SIG-M5 treated with dmso at 0.1 percent for 504 hours (cell line): ENCODE results near the gene FAM193A.
"Not testable (repeated sequence)": the region's sequence is repeated elsewhere in the genome, so short reads cannot be mapped to it uniquely, and the experiment has no call there.

Experiments used
- DNase-seq: peaks from one replicate; lab custom pipeline; 2025; ENCODE audit not compliant: unreplicated experiment; lab: John Stamatoyannopoulos, UW

Gene FAM193A

DNA sequence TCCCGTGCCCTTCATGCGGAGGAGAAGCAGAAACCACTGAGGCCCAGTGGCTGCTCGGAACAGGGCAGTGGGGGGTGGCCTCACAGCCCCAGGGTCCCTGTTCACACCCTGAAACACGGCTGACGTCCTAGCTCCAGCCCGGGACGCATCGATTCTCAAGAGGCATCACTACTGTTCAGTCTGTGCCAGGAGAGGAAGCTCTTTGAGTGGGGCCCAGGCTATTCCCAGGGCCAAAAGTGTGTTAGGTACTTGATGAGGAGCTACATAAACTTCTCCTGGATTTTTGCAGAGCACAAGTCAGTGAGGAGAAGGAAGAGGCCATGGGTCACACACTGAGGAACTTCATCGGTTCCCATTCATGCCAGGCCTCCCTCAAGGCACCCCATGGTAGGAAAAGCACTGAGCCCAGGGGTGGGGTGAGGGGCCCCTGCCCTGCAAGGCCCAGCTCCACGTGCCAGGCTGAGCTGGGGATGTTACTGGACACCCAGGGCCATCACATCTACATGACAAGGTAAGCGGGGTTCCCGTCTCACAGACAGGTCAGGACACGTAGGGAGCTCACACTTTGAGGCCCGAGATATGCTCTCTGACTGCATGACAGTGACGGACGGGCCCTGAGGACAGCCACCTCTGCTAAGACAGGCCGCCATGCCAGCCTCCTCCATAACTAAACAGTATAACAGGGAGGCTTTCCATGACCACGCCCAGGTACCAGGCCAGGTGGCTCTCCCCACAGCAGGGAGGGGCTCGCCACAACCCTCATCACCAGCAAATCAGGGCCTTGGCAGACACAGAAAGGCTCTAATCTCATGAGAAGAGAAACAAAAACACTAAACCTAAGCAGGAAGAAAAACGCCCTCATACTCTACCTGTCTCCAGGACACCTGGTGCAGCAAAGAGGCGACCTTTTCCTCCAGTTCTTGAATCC, 207.3 kb downstream of the FAM193A start:
- no peak for DNase-seq

DNA sequence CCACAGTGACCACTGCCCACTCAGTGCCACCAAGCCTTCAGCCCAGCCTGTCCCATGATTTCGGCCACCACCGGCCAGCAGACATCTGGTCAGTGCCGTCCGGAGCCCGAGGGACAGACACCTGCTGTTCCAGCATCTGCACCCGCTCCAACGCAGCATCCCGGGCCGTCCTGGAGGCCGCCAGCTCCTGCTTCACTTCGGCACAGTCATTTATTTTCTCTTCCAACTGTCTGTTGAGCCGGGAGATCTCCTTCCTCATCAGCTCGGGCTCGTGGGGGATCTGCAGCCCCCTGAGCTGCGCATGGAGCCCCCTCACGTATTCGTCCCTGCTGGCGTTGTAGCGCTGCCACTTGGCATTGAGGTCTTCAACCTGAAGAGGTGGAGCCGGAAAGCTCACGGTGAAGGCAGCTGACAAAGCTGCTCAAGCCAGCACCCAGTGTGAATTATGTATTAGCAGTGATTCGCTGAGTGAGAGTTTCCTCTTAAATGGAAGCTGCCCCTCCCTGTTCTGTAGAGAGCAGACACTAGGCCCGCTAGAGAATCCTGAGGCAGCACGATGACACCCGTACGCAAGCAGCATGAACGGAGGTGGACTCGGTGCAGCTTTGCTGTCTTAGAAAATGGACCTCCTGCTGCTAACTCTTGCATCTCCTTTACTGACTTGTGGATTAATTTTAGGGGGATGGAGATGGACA, 208.3 kb downstream of the FAM193A start:
- DNase-seq, result no peak

DNA sequence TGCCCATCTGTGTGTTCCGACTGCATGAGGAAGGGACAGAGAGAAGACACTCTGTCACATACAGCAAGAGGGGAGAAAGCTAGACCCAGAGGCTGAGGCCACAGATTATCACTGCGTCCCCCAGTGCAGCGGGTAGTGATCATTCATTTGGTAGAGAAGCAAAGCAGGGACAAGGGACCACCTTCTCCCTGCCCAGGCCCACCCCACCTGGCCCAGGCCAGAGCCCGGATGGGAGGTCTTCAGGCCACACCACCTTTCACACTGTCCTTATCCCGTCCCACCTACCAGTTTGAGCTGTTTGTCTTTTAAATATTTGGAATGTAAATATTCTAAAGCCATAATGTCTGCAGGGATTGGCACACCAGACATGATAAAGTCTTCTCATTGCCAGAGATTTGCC, 209.1 kb downstream of the FAM193A start:
- no peak for DNase-seq

DNA sequence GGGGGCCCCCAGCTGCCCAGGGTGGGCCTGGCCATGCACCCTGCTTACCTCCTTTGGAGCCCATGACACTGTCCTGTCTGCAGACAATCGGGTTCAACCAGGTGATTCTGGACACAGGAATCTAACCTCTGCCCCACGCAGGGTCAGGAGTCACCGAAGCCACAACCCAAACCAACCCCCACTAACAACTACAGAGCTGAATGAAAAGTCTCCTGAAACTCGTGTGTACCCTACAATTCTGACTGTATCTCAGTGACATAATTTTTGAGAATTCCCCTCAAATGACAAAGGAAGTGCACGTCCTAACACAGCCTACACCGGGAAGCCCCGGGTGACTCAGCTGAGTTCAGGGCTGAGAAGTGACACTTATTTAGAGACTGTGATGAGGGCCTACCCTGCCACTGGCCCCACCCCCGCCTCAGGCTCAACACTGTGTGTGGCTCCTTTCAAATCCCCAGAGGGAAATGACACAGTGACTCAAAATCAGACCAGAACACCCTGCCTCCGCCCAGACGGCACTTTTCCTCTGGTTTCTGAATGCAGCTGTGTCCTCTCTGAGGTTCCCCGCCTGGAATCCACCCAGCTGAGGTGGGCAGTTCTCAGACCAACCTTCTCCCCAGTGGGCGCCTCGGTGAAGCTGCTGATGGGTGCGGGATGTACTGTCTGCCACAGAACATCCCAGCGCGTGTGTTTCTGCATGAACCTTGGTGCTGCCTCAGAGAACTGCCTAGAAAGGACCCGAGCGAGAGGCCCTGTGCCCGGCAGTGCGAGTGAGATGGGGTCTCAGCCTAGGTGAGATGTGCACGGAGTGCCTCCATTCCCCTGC, 209.7 kb downstream of the FAM193A start:
- no peak for DNase-seq

DNA sequence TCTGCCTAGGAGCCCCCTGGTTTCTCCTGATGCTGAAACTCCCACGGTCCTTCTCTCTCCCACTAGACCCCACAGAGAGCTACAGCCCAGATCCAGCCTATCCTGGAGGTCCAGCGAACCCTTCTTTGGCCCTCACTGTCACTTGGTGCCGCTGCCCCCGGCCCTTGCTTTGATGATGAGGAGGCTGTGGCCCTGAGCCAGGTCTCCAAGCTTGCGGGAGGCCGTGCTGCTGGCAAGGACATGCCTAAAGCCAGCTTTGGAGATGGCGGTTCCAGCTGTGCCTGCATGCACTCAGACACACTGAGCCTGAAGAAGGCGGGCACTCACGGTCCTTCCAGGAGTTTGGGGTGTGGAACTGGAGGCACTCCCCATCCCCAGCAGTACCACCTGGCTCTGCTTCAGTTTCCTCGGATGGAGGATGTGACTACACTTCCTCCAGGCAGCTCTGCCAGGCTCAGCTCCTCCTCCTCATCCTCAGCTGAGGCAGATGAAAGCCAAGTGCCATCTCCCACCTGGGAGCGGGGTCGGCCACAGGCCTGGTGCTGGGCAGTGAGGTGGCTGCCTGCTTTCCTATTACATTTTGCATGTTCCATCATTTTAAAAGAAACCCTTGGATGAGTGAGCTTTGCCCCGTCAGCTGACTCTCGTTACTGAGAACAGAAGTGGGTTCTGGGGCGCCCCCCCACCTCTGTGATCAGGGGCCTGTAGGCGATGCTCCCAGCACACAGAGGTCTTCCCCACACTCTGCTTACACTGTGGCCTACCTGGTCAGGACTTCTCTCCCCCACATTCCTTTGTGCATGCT, 210.6 kb downstream of the FAM193A start:
- no peak for DNase-seq

DNA sequence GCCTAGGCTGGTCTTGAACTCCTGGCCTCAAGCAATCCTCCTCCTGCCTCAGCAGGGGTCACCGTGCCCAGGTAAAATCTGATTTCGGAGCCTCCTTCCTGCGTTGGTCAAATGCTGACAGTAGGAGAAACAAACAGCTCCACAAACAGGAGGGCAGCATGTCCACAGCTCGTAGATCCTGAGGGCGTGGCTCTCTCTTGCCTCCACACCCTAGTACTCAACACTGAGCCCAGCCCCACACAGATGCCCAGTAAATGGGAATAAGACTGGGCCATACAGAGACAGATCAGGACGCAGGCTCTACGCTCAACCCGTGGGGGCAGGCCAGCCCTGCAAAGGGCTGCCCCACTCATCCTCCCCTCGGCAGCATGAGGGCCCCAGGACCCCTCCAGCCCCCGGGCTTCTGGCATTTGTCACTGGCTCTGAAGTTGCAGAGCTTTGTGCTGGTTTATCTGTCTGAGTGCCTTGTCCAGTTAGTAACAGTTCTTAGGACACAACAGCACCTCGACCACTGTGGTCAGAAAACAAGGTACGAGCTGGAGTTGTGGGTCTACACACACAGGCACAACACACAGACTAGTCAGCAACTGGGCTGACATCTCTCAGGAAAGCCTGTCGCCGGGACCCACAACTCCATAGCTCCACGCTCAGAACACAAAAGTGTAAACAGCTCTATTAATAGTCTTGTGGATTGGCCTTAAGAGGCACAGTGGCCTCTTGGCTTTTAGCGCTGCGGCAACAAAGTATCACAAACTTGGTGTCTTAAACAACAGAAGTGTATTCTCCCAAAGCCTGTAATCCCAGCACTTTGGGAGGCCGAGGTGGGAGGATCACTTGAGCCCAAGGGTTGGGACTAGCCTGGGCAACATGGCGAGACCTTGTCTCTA, 214.5 kb downstream of the FAM193A start:
- DNase-seq, result no peak

DNA sequence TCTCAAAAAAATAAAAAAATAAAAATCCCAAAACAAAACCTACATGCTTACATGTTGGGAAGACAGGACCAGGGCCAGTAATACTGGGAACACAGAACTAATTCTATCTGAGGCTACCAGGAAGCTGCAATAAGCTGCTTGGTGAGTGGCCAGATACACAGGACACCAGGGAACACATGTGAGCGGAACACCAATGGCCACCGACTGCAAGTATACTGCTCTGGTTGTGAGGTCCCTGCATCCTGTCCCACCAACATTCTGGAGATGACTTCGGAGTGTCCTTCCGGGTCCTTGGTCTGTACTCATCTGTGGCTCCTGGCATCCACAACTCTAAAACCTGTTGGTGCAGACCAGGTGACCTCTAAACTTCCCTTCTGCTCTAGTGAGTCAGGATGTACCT, 217.0 kb downstream of the FAM193A start:
- DNase-seq, result no peak

DNA sequence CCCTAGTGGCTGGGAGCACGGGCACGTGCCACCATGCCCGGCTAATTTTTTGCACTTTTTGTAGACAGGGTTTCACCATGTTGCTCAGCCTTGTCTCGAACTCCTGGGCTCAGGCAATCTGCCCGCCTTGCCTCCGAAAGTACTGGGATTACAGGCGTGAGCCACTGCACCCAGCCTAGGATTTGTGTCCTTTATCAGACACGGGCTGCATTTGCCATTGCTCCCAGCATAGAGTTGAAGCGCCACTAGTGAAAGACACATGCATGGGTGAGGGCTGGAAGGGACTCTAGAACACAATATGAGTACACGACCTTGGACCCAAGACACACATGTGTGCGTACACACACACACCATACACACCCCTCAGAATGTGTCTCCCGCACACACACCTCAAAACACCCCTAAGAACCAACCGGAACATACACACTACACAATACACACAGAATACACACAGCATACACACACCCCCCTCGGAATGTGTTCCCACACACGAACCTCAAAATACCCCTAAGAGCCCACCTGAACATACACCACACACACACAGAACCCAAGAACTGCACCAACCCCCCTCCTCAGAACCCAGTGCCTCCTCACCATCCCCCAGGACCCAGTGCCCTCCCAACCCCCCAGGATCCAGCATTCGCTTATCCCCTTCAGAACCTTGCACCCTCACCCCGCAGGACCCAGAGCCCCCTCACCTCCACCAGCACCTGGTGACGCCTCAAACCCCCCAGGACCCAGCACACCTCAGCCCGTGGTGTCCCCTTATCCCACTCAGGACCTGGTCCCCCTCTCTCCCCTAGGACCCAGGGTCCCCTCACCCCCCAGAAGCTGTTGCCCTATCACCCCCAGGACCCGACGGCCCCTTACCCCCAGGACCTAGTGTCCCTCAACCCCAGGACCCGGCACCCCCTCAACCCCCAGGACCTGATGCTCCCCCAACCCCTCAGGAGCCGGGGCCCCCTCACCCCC, 218.7 kb downstream of the FAM193A start:
- no peak for DNase-seq

DNA sequence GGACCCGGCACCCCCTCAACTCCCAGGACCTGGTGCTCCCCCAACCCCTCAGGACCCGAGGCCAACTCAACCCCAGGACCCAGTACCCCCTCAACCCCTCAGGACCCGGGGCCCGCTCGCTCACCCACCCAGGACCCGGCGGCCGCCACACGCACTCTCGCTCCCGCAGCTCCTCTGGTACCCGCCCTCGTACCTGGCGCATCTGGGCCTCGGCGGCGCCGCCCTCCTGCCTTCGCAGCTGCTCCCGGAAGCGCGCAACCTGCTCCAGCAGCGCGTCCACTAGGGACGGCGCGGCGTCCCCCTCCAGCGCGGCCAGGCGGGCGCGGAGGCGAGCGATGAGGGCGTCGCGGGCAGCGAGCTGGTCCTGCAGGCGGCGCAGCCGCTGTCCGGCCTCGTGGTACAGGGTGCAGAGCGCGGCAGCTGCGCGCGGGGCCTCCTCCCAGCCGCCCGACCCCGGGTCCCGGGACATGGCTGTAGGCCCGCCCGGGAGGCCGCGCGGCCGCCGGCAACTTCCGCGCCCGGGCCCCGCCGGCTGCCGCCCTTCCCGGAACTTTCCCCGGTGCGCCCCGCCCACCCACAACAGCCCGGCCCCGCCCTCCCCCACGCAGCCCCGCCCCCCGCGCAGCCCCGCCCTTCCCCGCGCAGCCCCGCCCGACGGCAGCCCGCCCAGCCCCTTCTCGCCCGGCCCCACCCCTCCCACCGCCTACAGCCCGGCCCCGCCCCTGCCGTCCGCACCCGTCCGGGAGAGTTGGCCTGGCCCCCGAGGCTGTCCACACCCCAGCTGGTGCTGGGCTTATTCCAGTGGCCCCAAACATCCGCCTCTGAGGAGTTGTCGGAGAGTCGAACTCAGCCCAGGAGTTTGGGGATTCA, 219.6 kb downstream of the FAM193A start, which contains the start of gene TNIP2:
TSS of gene TNIP2 (minus strand) at position 516 of the 870 bp plus-strand sequence. CDS start at position 469, 47 bp downstream.
- peak; percentile 59 for DNase-seq

DNA sequence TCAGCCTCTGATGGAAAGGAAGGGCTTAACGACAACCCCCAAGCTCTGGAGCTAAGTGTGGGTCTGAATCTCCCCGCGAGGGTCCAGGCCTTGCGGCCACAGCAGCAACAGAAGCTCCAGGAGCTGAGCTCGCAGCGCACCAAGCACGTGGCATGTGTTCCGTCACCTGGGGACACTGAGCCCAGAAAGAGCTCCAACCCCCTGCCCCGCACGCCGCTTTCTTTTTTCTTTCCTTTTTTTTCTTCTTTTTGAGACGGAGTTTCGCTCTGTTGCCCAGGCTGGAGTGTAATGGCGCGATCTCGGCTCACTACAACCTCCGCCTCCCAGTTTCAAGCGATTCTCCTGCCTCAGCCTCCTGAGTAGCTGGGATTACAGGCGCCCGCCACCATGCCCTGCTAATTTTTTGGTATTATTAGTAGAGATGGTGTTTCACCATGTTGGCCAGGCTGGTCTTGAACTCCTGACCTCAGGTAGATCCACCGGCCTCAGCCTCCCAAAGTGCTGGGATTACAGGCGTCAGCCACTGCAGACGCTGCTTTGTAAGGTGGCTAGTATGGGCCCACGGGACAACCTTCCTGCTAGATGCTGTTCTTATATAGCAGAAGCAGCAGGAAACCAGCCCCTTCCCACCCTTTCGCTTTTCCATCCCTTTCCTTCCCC, 220.4 kb downstream of the FAM193A start:
- DNase-seq, result no peak

DNA sequence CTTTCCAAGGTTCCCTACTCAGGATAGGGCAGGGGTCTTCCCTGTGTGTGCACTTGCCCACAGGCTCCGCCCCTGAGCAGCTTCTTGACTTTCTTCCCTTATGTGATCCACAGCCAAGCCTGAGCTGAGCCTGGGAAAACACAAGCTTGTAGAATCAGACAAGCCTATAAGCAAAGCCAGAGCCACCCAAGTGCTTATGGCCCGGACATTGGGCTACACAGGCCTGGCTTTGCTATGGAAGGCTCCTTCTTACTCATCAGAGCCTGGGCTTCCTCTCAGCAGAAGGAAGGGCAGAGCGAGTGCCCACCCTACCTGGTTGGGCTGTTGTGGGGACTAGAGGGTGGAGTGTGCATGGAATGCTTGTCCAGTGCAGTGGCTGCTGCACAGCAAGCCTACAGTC, 221.0 kb downstream of the FAM193A start:
- no peak for DNase-seq

DNA sequence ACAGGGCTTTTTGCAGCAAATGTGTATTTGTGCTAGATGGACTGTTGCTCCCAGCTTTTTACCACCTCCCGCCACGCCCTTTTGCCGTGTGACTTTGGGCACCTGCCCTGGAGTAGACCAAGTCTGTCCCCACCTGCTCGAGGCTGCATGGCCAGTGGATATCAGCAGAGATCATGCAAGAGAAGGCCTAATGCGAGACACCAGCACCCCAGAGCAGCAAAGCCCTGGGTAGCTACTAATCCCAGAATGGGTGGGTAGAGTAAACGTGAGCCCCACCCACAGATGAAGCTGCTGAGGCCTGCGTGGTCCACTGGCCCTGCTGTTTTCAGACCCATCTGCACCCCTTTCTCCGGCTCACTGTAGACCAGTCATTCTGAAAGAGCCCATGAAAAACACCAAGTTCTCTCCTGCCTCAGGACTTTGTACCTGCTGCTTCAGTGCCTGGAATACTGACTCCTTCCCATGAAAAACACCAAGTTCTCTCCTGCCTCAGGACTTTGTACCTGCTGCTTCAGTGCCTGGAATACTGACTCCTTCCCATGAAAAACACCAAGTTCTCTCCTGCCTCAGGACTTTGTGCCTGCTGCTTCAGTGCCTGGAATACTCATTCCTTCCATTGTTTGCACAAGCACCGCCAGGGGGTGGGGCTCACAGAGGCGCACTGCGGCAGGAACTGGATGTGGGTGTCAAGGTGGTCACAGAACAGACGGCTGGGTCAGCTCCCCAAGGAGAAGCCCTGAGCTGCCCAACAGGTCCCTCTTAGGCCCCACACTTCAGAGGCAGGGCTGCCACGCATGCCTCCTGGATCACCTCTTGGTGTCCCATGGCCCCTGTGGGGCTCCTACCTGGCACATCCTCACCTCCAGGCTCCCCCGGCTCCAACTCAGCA, 224.8 kb downstream of the FAM193A start:
- DNase-seq, result no peak

DNA sequence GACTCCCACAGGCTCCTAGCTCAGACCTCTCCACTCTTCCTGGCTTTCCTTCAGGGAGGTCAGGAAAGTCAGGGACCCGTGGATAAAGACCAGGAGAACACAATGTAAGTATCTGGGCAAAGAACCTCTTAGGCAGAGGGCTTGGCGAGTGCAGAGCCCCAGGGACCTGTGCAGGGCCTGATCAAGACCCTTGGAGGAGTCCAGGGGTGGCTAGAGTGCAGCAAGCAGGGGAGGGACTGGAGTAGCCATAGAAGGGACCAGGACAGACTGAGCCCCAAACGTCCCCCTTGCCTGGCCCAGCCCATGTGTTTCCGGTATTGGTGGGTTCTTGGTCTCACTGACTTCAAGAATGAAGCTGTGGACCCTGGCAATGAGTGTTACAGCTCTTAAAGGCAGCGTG, 225.6 kb downstream of the FAM193A start:
- DNase-seq, result no peak

DNA sequence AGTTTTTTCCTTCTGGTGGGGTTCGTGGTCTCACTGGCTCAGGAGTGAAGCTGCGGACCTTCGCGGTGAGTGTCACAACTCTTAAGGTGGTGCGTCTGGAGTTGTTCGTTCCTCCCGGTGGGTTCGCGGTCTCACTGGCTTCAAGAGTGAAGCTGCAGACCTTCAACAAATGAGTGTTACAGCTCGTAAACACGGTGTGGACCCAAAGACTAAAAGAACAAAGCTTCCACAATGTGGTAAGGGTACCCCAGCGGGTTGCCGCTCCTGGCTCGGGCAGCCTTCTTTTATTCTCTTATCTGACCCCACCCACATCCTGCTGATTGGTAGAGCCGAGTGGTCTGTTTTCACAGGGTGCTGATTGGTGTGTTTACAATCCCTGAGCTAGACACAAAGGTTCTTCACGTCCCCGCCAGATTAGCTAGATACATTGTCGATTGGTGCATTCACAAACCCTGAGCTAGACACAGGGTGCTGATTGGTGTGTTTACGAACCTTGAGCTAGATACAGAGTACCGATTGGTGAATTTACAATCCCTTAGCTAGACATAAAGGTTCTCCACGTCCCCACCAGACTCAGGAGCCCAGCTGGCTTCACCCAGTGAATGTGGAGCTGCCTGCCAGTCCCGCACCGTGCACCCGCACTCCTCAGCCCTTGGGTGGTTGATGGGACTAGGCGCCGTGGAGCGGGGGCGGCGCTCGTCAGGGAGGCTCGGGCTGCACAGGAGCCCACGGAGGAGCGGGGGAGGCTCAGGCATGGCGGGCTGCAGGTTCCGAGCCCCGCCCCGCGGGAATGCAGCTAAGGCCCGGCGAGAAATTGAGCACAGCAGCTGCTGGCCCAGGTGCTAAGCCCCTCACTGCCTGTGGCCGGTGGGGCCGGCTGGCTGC, 226.3 kb downstream of the FAM193A start:
- DNase-seq, result not testable (repeated sequence)

DNA sequence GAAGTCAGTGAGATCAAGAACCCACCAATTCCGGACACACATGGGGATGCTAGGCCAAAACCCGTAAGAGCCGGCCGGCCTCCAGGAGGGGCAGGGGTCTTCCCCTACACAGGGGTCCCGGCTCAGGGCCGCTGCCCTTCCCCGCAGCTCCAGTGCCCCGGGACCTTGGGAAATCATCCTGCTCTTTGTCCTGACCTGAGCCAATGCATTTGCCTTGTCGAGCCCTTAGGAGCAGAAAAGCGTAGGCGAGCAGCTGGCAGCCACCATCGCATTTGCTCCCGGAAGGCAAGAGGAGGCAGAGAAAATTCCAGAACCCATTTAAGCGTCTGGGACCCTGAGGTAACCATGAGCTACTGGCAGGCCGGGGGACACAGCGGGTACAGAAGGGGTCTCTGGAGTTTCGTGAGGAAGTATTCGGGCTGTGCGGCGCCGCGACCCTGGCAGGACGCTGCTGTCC, 227.1 kb downstream of the FAM193A start:
- no peak for DNase-seq
